Ramos (cell line): ENCODE measurements around the gene MPL.

Experiments used
- in situ Hi-C: fragments of 300-500 bp; cut with MboI; formaldehyde crosslinking; loops from one replicate; pipeline ENCODE4 v1.14.3; 2022; ENCODE audit warnings: low sequenced_read_pairs; ENCODE audit not compliant: unreplicated experiment

Gene MPL

DNA sequence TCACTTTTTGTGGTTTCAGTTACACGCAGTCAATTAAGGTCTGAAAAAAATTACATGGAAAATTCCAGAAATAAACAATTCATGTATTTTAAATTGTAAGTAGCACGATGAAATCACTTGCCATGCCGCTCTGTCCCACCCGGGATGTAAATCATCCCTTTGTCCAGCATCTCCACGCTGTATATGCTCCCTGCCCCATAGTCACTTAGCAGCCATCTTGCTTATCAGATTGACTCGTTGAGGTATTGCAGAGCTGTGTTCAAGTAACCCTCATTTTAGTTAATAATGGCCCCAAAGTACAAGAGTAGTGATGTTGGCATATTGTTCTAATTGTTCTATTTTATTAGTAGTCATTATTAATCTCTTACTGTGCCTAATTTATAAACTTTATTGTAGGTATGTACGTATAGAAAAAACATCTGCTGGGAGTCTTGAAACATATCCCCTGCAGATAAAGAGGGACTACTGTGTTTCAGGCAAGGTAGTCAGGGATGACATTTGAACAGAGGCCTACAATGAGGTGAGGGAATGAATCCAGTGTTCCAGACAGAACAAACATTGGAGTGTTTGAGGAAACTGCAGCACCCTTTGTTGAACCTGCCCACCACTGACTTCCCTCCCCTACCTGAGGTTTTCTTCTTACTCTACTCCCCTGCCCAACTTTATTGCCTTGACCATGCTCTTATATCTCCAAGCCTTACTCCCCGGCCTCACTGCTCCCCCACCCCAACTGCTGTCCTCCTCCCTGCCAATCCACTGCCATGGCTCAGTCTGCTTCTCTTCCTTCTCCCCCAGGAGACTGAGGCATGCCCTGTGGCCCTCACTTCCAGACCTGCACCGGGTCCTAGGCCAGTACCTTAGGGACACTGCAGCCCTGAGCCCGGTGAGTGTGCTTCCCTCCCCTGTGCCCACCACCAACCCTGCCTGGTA, 14.1 kb downstream of the MPL start:
- in situ Hi-C loops: no loop called here

DNA sequence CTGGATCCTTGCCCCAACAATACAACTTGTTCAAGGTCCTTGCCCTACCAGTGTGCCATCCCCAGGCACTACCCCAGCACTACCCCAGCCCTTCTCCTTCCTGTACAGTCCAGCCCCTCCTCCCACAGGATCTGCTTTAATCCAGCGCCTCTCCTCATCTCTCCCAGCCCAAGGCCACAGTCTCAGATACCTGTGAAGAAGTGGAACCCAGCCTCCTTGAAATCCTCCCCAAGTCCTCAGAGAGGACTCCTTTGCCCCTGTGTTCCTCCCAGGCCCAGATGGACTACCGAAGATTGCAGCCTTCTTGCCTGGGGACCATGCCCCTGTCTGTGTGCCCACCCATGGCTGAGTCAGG, 14.7 kb downstream of the MPL start:
- in situ Hi-C loops: no loop called here

DNA sequence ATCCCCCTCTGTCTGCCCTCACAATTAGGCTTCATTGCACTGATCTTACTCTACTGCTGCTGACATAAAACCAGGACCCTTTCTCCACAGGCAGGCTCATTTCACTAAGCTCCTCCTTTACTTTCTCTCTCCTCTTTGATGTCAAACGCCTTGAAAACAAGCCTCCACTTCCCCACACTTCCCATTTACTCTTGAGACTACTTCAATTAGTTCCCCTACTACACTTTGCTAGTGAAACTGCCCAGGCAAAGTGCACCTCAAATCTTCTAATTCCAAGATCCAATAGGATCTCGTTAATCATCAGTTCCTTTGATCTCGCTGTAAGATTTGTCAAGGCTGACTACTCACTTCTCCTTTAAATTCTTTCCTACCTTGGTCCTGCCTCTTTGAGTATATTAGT, 15.3 kb downstream of the MPL start:
- in situ Hi-C loops: no loop called here

DNA sequence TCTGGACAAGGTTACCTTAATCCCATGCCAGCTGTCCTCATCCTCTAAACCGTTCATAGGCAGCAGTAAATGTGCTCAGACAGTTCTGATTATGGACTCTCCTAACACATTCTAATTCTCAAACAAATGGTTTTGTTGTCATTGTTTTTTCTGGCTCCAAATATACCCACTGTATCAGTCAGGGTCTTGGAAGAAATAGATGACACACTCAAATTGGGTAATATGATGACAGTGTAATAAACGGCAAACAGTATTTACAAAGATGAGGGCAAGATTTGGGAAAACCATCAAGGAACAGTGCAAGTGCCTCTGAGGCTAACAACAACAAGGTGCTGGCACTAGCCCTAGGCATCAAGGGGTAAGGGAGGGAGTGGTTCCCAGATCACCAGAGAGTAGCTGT, 16.9 kb downstream of the MPL start:
- in situ Hi-C loops: no loop called here

DNA sequence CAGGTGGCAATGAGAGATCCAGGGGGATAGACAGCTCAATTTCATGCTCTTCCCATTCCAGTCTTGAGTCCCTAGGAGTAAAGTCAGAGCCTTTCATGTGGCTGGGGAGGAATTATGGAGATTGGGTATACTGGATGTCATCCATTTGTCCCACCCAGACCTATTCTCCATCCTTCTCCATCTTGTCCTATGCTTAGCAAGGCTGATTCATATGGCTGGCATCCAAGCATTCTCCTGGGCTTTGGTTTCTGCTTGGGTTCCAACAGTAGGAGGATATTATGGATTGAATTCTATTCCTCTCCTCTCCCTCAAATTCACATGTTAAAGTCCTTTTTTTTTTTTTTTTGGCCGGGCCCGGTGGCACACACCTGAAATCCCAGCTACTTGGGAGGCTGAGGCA, 17.3 kb downstream of the MPL start:
- in situ Hi-C loops: no loop called here

DNA sequence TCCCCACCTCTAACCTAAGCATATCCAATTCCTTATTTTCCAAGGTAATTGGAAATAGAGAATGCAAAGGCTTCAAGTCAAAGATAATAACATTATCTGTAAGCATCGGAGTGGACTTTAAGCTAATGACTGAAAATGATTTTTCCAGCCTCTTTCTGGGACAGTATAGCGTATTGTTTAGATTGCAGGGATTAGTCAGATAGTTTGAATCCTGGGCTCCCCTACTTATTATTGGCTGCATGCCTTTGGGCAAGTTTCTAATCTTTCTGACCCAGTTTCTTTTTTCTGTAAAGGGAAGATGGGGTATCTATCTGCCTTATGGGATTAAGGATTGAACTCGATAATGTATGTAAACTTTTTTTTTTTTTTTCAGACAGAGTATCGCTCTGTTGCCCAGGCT, 19.6 kb downstream of the MPL start:
- in situ Hi-C loops: no loop called here

DNA sequence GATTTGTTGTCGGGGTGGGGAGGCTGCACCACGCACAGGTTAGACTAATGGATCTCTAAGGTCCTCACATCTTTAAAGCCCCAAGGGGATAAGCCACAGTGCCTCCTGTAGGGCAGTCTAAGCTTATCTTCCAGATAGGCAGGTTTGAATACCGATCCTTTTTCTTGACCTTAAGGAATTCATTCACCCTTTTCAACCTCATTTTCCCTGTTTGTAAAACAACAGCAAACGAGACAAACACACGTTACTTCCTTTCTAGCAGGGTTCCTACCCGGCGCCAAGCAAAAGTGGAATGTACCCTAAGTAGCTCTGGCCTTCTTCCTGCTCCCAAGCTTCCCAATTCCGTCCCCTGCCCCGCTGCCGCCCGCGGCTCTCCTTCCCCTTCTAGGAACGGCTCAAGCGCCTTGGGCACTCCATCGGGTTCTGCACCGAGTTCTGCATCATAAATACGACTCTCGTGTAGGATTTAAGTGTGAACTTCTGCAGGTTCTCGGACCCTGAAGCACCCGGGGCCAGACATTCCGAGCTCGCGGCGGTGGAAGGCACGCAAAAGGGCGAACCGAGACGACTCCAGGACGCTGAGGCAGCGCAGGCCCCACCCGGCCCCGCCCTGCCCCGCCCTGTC, 20.6 kb downstream of the MPL start:
- in situ Hi-C loops: no loop called here

DNA sequence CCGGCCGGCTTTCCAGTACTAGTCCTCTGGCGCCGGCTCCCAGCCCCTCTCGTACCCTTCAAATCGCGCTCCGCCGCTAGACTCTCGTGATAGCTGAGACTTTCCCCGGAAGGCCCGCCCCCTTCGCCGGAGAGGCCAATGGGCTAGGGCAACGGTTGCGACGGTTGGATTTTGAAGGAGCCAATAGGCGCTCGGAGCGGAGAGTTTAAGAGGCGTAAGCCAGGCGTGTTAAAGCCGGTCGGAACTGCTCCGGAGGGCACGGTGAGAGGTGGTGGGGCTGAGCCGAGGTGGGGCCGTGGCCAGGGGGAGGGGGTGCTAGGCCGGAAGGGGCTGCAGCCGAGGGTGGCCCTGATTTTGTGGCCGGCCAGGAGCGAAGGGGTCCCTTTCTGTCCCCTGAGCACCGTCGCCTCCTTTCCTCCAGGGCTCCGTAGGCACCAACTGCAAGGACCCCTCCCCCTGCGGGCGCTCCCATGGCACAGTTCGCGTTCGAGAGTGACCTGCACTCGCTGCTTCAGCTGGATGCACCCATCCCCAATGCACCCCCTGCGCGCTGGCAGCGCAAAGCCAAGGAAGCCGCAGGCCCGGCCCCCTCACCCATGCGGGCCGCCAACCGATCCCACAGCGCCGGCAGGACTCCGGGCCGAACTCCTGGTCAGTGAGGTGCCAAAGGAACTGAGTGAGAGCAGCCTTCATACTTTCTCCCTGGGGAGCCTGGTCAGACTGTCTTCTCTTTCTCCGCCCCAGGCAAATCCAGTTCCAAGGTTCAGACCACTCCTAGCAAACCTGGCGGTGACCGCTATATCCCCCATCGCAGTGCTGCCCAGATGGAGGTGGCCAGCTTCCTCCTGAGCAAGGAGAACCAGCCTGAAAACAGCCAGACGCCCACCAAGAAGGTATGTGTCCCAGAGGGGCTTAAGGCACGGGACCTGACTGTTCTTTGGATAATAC, 21.4 kb downstream of the MPL start, which contains the start of gene CDC20:
Gene CDC20, plus strand, starts transcription at position 236 of the 948 bp plus-strand sequence. Its CDS starts 235 bp downstream, at position 471.
- in situ Hi-C loops: no loop called here

DNA sequence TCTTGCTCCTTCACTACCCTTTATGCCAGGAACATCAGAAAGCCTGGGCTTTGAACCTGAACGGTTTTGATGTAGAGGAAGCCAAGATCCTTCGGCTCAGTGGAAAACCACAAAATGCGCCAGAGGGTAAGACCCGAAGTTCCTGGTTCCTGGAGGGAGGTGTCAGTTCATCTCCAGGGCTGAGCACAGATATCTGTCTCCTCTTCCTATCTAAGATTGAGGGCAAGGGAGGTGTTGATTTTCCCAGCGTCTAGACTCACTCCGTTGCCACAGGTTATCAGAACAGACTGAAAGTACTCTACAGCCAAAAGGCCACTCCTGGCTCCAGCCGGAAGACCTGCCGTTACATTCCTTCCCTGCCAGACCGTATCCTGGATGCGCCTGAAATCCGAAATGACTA, 22.1 kb downstream of the MPL start:
- in situ Hi-C loops: no loop called here

DNA sequence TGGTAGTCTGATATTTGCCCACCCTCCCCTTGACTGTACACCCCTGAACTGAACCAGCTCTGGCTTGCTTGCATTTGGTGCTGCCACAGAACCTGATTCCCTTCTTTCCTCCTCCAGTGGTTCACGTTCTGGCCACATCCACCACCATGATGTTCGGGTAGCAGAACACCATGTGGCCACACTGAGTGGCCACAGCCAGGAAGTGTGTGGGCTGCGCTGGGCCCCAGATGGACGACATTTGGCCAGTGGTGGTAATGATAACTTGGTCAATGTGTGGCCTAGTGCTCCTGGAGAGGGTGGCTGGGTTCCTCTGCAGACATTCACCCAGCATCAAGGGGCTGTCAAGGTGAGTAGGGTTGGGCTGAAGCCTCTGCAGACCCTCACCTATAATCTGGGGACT, 23.0 kb downstream of the MPL start:
- in situ Hi-C loops: no loop called here

DNA sequence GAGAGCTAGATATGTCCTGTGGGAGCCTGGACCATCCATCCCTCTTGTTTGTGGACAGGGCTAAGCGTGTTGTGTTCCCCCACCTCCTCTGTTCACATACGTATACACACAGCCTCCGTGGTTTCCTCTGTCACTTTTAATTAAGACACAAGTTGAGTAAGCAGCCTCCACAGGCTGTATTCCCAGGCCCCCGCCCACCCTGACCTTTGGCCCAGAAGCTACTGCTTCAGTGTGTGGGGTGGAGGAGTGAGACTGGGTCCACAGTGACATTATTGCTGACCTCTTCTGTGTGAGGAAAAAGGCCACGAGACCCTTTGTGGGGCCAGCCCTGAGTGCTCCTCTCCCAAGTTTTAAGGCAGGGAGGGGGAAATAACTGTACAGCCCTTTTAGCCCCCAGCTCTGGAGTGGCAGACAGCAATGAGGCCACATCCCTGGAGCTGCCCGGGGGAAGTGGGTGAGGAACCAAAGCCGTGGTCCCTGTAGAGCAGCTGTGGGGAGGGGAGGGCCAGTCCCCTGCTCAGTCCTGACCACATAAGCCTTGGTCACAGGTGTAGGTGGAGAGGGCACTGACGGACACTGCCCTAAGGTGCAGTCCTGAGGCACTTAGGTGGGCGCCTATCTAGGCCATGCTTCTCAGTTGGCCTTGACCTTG, 25.8 kb downstream of the MPL start:
- in situ Hi-C loops: no loop called here

DNA sequence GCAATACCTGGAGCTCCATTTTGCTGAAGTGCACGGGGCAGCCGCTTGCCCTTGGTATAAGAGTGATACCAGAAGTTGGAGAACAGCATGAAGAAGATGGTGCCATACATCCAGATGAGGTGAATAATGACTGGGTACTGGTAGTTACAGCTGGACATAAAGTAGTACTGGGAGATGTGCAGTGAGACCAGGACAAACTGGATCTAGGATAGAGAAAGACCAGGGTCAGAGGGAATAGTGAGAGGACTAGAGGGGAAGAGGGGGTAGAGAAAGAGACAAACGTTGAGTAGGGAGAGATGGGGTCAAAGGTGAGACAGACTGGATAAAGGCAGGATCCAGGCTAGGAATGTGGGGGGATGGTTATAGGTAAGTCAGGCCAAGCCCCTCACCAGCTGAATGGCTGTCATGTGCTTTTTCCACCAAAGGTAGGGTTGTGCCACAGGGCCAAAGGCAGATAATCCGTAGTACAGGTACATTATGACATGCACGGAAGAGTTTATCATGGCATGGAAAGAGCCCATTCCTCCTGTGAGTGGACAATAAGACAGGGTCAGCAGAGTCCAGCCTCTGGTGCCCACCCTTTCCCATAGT, 26.4 kb downstream of the MPL start:
- in situ Hi-C loops: no loop called here

DNA sequence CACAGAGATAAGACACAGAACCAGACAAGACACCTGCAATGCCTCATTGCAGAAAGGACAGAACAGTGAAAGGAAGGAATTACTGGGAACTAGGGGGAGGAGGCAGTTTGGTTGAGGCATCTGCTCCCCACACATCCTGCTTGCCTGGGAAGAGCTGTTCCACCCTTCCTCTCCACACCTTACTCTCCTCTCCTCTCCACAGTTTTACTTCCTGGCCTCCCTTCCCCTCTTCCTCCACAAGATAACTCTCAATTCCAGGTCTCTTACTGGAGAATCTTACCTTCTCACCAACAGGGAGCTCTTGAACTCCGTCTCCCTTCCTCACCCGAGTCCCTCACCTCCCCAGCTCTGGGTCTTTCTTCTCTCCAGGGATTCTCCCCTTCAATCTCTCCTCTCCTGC, 28.1 kb downstream of the MPL start:
- in situ Hi-C loops: no loop called here

DNA sequence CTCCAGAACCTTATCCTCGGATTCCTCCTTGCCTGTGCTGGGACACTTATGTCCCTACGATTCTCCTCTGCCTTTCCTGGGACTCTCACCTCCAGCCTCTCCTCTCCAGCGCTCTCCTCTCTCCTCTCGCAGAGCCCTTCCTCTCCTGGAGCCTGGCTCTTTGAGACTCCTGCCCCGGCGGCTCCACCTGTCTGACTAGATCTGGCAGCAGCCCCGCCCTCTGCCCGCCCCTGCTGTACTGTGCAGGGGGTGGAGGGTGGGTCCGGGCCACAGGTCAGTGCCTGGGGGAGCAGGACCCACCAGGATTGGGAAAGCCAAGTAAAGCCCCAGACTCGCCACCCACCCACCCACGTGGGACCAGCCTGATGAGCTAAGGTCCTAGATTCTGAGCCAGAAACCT, 28.6 kb downstream of the MPL start:
- in situ Hi-C loops: no loop called here

DNA sequence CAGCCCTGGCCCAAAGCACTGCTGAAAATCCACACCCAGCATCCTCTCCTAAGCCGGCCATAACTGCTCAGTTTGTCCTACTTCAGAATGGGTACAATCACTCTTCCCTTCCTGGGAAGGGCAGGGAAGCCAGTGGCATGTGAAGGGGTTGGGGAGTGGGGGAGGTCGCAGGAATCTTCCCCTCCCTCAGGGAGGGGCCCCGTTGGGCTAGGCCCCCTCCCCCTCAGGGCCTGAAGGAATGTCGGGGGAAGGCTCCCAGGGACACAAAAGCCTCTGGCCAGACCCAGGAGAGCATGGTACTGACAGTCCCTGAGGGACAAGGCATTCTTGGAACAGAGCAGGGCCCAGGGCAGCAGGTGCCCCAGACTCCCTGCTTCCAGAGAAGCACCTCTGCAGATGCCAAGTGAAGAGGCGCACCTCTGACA, 29.0 kb downstream of the MPL start:
- in situ Hi-C loops: no loop called here

DNA sequence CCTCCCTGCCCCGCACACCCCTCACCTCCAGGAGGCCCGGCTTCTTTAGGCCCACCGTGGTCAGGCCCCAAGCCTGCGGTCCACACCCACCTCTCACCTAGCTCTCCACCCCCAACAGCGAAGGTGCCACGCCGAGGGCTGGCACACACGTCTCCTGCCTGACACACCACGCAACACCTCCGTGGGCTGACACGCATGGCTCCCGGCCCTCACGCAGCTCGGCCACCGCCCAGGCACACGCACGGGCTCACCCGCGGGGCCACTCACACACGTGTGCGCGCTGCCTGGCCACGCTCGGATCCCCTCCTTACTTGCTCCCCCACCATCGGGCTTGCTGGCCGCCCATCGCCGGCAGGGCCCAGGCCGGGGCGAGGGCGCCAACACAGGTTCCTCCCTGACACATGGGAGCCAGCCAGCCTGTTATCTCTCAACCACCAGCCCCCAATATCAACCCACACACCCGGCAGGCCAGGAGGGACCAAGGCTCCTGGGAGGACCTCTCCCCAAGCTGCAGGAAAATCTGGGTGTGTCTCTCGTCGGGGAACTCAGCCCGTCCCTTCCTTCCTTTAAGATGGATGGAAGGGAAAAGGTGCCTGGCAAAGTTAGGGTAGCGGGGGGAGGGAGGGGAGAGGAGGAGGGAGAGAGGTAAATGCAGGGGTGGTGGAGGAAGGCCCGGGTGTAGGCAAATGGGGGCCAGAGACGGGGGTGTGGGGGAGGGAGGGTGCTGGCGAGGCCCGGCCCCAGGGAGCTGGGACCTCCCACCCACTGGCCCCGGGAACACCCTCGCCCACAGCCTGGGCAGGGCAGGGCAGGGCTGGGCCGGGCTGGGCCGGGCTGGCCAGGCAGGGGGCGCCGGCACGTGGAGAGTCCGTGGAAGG, 29.6 kb downstream of the MPL start:
- in situ Hi-C loops: no loop called here

DNA sequence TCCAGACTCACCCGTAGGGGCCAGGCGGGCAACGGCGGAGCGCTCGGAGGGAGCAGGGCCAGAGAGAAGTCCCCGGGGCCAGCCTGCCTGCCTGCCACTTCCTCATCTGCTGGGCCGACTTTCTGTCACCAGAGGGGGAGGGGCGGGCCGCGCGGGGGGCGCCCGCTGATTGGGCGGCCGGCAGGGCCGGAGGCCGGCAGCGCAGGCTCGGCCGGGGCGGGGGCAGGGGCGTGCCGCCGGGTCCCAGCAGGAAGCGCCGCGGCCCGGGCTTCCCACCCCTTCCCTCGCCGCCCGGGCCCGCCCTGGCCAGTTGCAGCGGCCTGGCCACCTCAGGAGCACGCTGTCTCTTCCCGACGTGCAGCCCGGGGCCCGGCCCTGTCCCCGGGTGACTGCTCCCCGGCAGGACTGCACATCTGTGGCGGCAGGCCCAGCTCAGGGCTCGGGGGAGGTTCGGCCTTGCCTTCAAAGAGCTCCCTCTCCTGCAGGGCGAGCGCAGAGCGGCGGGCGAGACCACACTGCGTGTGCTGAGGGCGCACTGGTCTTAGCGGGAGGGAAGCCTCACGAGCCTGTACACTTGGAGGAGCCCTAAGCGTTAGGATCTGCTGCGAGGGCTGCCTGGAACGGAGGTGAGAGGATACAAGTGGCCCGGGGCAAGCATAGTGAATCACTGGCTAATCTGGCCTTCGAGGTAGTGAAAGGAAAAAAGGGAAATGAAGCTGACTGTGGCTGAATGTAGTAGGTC, 30.5 kb downstream of the MPL start, which contains the start of gene ELOVL1:
Gene ELOVL1, minus strand, starts transcription at position 108 of the 742 bp plus-strand sequence. CDS start 2,402 bp downstream, outside the sequence.
- in situ Hi-C loops: no loop called here

DNA sequence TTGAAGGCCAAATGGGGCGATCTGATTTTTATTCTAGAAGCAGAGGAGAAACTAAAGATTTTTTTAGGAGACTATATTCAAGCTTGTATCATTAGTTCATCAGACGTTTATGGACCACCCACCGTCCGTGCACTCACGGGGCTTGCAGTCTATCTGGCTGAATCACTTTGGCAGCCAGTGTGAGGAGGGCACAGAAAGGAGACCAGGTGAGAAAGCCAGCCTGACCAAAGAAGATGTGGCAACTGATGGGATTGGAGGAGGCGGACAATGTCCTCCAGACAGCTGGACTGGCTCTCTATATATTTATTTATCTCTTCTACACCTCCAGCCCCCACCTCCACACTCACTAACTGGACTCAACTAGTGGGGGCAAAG, 31.0 kb downstream of the MPL start:
- in situ Hi-C loops: no loop called here
